Ishikawa (cell line): ENCODE data around the gene RIN2.

Experiments used
- CEBPB ChIP-seq: IDR thresholded peaks from 2 replicates; pipeline ENCODE4 v1.6.1; 2012
- CREB1 ChIP-seq: IDR thresholded peaks from 2 replicates; pipeline ENCODE4 v1.6.1; 2012; ENCODE audit warnings: low read depth
- EGR1 ChIP-seq: IDR thresholded peaks from 2 replicates; pipeline ENCODE4 v1.6.1; 2012
- FOXM1 ChIP-seq: IDR thresholded peaks from 2 replicates; pipeline ENCODE4 v1.6.1; 2012; ENCODE audit warnings: low read depth, borderline replicate concordance
- RAD21 ChIP-seq: IDR thresholded peaks from 2 replicates; pipeline ENCODE4 v1.6.1; 2012; ENCODE audit warnings: low read depth
- YY1 ChIP-seq: IDR thresholded peaks from 2 replicates; pipeline ENCODE4 v1.6.1; 2012; ENCODE audit warnings: low read depth

DNA sequence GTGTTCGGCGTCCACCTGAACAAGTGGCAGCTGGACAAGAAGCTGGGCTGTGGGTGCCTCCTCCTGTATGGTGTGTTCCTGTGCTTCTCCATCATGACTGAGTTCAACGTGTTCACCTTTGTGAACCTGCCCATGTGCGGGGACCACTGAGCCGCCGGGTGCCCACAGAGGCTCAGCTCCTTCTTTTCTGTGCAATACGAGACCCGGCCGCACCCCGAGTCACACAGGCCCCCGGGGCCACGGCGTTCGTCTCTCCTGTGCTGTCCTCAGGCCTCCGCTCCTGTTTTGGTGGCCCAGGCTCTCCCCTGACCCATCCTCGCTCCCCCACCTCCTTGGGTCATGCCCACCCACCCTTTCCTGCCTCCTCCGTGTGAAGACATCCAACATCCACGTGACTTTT, 37.1 kb upstream of the RIN2 start:
- no peak for TF ChIP-seq RAD21
- no peak for TF ChIP-seq CREB1
- no peak for TF ChIP-seq CEBPB
- TF ChIP-seq FOXM1 = no peak
- TF ChIP-seq EGR1 = no peak
- no peak for TF ChIP-seq YY1
